Rectal smooth muscle tissue (tissue), 1 donor: ENCODE results near the gene IGSF1.

Source experiments
- H3K27ac ChIP-seq: one replicate; pipeline ENCODE4 v1.7.0; 2013; ENCODE audit warnings: low read depth, low read length, inconsistent platforms
- H3K27me3 ChIP-seq: one replicate; pipeline ENCODE4 v1.7.0; 2013; ENCODE audit warnings: low read length; ENCODE audit not compliant: control insufficient read depth, insufficient read depth
- H3K36me3 ChIP-seq: one replicate; pipeline ENCODE4 v1.7.0; 2013; ENCODE audit warnings: low read length; ENCODE audit not compliant: control insufficient read depth, insufficient read depth
- H3K4me1 ChIP-seq: one replicate; pipeline ENCODE4 v1.7.0; 2013; ENCODE audit warnings: low read length; ENCODE audit not compliant: control insufficient read depth, insufficient read depth
- H3K4me3 ChIP-seq: one replicate; pipeline ENCODE4 v1.7.0; 2013; ENCODE audit warnings: low read length
- H3K9ac ChIP-seq: one replicate; pipeline ENCODE4 v1.7.0; 2013; ENCODE audit warnings: low read length

Gene IGSF1, protein sequence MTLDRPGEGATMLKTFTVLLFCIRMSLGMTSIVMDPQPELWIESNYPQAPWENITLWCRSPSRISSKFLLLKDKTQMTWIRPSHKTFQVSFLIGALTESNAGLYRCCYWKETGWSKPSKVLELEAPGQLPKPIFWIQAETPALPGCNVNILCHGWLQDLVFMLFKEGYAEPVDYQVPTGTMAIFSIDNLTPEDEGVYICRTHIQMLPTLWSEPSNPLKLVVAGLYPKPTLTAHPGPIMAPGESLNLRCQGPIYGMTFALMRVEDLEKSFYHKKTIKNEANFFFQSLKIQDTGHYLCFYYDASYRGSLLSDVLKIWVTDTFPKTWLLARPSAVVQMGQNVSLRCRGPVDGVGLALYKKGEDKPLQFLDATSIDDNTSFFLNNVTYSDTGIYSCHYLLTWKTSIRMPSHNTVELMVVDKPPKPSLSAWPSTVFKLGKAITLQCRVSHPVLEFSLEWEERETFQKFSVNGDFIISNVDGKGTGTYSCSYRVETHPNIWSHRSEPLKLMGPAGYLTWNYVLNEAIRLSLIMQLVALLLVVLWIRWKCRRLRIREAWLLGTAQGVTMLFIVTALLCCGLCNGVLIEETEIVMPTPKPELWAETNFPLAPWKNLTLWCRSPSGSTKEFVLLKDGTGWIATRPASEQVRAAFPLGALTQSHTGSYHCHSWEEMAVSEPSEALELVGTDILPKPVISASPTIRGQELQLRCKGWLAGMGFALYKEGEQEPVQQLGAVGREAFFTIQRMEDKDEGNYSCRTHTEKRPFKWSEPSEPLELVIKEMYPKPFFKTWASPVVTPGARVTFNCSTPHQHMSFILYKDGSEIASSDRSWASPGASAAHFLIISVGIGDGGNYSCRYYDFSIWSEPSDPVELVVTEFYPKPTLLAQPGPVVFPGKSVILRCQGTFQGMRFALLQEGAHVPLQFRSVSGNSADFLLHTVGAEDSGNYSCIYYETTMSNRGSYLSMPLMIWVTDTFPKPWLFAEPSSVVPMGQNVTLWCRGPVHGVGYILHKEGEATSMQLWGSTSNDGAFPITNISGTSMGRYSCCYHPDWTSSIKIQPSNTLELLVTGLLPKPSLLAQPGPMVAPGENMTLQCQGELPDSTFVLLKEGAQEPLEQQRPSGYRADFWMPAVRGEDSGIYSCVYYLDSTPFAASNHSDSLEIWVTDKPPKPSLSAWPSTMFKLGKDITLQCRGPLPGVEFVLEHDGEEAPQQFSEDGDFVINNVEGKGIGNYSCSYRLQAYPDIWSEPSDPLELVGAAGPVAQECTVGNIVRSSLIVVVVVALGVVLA (N-terminal part only)

GRCh38 chrX:131288738-131289511 is at the start of gene IGSF1:
IGSF1 (minus strand) TSS chrX:131289306; CDS start chrX:131286674, 2,632 bp downstream.
- Histone ChIP-seq H3K27ac (no peak within 1 kb of the TSS), H3K4me3 (peak within 1 kb of the TSS; percentile 32), H3K9ac (no peak within 1 kb of the TSS), H3K36me3 (no peaks in the 10 kb centered on the region), H3K4me1 (no peaks in the 10 kb centered on the region), H3K27me3 (peaks cover 3% of the 10 kb centered on the region)

GRCh38 chrX:131332331-131332730 is 43.2 kb upstream of the IGSF1 start:
- Histone ChIP-seq H3K36me3 (no peaks in the 10 kb centered on the region), H3K9ac (no peak overlapping the region), H3K4me1 (no peaks in the 10 kb centered on the region), H3K27ac (no peak overlapping the region), H3K27me3 (no peaks in the 10 kb centered on the region), H3K4me3 (no peak overlapping the region)

GRCh38 chrX:131331152-131331551 is 42.0 kb upstream of the IGSF1 start:
- H3K4me1 ChIP-seq = no peaks in the 10 kb centered on the region
- no peak overlapping the region for H3K4me3 ChIP-seq
- no peaks in the 10 kb centered on the region for H3K36me3 ChIP-seq
- no peaks in the 10 kb centered on the region for H3K27me3 ChIP-seq
- H3K27ac ChIP-seq = no peak overlapping the region
- no peak overlapping the region for H3K9ac ChIP-seq

DNA sequence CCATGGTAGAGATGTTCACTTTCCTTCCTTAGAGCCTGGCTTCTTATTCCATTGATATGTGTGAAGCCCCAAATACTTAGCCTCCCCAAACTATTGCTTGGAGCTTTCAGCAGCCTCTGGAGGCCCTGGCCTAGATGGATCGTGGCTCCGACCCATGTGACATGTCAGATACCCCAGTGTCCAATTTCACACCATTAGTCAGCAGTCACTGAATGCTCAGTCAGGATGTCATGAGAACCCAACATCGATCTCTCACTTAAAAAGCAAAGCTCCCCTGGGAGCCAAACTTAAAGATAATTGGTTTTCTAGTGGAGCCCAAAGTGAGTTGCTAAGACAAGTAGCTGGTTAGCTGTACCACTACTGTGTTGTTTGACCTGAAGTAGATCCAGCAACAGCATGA is 41.6 kb upstream of the IGSF1 start:
- H3K4me3 ChIP-seq = no peak overlapping the region
- H3K9ac ChIP-seq = no peak overlapping the region
- no peaks in the 10 kb centered on the region for H3K4me1 ChIP-seq
- H3K27me3 ChIP-seq = no peaks in the 10 kb centered on the region
- no peaks in the 10 kb centered on the region for H3K36me3 ChIP-seq
- H3K27ac ChIP-seq = no peak overlapping the region

DNA sequence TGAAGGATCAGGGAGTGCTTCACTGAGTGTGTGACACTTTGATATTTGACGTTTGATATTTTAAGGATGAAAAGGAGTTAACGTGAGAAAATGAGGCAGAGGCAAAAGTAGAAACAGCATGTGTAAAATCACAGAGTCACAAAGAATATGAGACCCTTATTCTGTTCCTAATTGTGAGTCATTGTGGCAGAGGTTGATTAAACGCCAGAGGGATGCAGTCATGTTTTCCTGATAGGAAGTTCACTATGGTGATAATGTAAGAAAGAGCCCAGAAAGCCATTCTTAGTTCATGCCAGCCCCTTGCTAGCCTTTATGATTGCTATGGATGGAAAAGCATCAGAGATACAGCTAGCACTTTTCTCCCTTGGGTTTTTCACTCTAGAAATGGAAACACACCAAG is 33.5 kb upstream of the IGSF1 start:
- H3K4me1 ChIP-seq = no peaks in the 10 kb centered on the region
- H3K4me3 ChIP-seq = no peak overlapping the region
- no peak overlapping the region for H3K27ac ChIP-seq
- no peaks in the 10 kb centered on the region for H3K36me3 ChIP-seq
- H3K9ac ChIP-seq = no peak overlapping the region
- no peaks in the 10 kb centered on the region for H3K27me3 ChIP-seq

DNA sequence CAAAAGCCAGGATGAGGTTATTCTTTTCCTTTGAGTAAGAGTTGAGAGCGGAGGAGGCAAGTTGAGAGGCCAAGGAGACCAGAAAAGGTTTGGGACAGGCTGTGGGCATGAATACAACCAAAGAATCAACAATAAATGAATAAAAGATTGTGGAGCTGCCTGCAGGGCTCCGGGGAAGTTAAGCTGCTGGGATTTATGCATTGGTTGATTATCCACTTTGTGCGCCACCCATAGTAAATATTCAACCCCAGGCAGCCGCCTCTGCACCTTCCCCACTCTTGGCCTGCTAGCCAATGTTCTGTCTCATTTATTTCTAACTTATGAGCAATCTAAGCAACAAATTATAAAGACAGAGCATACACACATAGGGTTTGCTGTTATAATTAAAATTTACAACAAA is 28.2 kb upstream of the IGSF1 start:
- Histone ChIP-seq H3K36me3 (no peaks in the 10 kb centered on the region), H3K27ac (no peak overlapping the region), H3K4me3 (no peak overlapping the region), H3K4me1 (no peaks in the 10 kb centered on the region), H3K9ac (no peak overlapping the region), H3K27me3 (no peaks in the 10 kb centered on the region)

DNA sequence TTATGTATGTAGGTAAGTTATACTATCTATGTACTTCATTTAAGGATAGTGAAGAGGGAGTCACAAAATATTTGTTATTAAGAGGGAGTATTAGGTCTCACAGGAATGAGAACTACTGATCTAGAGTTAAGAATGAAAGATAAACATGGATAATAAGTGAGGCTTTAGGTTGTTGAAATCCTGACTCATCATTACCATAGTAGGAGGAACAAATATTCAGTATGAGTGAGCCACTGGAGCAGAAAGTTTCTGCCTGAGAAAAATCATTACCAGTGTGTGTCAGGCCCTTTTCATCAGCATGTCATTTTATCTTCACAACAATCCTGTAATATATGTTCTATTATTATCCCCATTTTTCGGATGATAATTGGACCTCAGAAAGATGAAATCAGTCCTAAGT is 27.2 kb upstream of the IGSF1 start:
- Histone ChIP-seq H3K36me3 (no peaks in the 10 kb centered on the region), H3K27ac (no peak overlapping the region), H3K4me1 (no peaks in the 10 kb centered on the region), H3K4me3 (no peak overlapping the region), H3K9ac (no peak overlapping the region), H3K27me3 (no peaks in the 10 kb centered on the region)

DNA sequence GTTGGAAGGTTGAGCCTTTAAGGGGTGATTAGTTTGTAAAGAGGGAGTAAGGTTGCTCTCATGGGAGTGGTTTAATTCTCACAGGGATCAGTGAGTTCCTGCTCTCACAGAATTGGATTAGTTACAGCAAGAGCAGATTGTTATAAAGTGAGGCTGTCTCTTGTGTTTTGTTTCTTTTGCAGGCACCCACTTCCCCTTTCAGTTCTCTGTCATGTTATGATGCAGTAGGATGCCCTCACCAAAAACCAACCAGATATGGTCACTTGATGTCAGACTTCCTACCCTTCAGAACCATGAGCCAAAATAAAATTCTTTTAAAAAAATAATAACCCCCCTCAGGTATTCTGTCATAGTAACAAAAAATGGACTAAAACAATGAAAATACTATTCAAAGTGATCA is 19.9 kb upstream of the IGSF1 start:
- Histone ChIP-seq H3K27ac (no peak overlapping the region), H3K4me3 (no peak overlapping the region), H3K4me1 (no peaks in the 10 kb centered on the region), H3K36me3 (no peaks in the 10 kb centered on the region), H3K27me3 (no peaks in the 10 kb centered on the region), H3K9ac (no peak overlapping the region)

DNA sequence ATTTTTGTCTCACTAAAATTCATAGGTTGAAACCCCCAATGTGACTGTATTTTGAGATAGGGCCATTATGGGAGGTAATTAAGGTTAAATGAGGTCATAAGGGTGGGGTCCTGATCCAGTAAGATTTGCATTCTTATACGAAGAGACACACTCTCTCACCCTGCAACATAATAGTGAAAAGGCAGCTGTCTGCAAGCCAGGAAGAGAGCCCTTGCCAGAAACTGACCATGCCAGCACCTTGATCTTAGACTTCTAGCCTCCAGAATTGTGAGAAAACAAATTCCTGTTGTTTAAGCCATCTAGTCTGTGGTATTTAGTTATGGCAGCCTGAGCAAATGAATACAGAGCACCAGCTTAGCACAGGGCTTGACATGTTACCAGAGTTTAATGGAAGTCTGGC is 17.5 kb upstream of the IGSF1 start:
- Histone ChIP-seq H3K9ac (no peak overlapping the region), H3K27ac (no peak overlapping the region), H3K36me3 (no peaks in the 10 kb centered on the region), H3K4me3 (no peak overlapping the region), H3K4me1 (no peaks in the 10 kb centered on the region), H3K27me3 (no peaks in the 10 kb centered on the region)

DNA sequence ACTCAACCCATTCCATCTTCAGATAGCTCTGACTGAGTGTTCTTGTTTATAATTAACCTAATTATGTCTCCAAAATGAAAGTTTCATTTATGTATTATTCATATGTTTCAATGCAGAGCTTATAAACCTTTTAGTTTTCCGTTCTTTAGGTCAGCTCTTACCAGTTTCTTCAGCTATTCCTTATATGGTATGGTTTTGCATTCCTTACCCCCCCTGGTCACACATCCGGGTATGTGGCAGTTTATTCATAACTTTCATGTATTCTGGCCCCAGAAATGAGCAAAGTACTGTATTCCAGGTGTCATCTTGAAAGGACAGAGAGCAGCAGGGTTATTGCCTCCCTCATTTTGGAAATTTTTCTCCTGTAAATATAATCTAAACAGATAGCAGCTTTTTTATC is 16.8 kb upstream of the IGSF1 start:
- Histone ChIP-seq H3K36me3 (no peaks in the 10 kb centered on the region), H3K9ac (no peak overlapping the region), H3K27ac (no peak overlapping the region), H3K4me3 (no peak overlapping the region), H3K4me1 (no peaks in the 10 kb centered on the region), H3K27me3 (no peaks in the 10 kb centered on the region)

DNA sequence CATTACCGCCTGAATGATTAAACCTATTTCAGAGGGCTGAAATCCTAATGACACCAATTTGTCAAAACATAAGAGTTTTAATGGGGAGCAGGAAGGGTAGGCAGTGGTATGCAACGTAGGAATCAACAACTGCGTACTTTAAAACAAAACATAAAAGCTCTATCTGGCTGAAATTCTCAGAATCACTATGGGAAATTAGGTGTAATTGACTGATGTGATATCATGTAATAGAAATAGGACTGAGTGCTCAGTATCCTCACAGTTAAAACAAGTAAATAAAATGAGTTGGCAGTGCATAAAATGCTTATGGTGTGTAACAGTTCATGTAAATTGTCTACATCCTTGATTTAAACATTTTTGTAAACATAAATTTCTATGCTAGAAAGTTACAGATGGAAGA is 13.6 kb upstream of the IGSF1 start:
- Histone ChIP-seq H3K36me3 (no peaks in the 10 kb centered on the region), H3K9ac (no peak overlapping the region), H3K27me3 (no peaks in the 10 kb centered on the region), H3K4me1 (no peaks in the 10 kb centered on the region), H3K4me3 (no peak overlapping the region), H3K27ac (no peak overlapping the region)
